Fibroblast of the aortic adventitia (primary cell): ENCODE data around the gene ENKD1. TPM values are rescaled to one million over a fixed set of nuclear protein-coding genes. Genes with fewer than 3 reads are reported as not detected.

Experiments used
- DNase-seq: peaks from one replicate; pipeline ENCODE4 v3.0.0-alpha.2; 2010; ENCODE audit warnings: low read depth
- H3K4me3 ChIP-seq: 2 replicates; pipeline ENCODE4 v1.5.1; 2011; ENCODE audit warnings: low read depth, mild to moderate bottlenecking, control low read depth, low read length, moderate library complexity
- CTCF ChIP-seq: IDR thresholded peaks from 2 replicates; pipeline ENCODE4 v1.5.1; 2011; ENCODE audit warnings: mild to moderate bottlenecking, low read length, control low read depth, inconsistent platforms; ENCODE audit not compliant: insufficient read depth
- total RNA-seq: library from RNA; depleted of rRNA; stranded (reverse); fragments of >200 nt; gene quantifications from 2 replicates; pipeline ENCODE4 v1.2.3, GENCODE V29; 2012; ENCODE audit warnings: low replicate concordance

The ENKD1 gene
- total RNA-seq, 1 donor, result 14.1 TPM

GRCh38 chr16:67664258-67664657, 2.3 kb downstream of the ENKD1 start:
- DNase-seq, result no peak
- no peak overlapping the region for H3K4me3 ChIP-seq
- no peak for TF ChIP-seq CTCF

GRCh38 chr16:67663877-67664222, 2.7 kb downstream of the ENKD1 start:
- no peak for TF ChIP-seq CTCF
- H3K4me3 ChIP-seq, result no peak overlapping the region
- DNase-seq, result no peak

GRCh38 chr16:67663151-67663876, 3.2 kb downstream of the ENKD1 start:
- no peak overlapping the region for H3K4me3 ChIP-seq
- peak; percentile 3 for TF ChIP-seq CTCF
- no peak for DNase-seq

GRCh38 chr16:67662653-67663010, 3.9 kb downstream of the ENKD1 start:
- DNase-seq, result no peak
- TF ChIP-seq CTCF, result no peak
- H3K4me3 ChIP-seq, result no peak overlapping the region

GRCh38 chr16:67661886-67662652, 4.5 kb downstream of the ENKD1 start:
- DNase-seq, result no peak
- no peak for TF ChIP-seq CTCF
- no peak overlapping the region for H3K4me3 ChIP-seq

- peak; percentile 31 for DNase-seq
- no peak for TF ChIP-seq CTCF
- H3K4me3 ChIP-seq, result peak overlapping the region; percentile 56
Measured at GRCh38 chr16:67661101-67661761, 5.3 kb downstream of the ENKD1 start.
